Body of pancreas (tissue), 4 donors: Measurements from ENCODE around the gene WDR49. TPM values are rescaled to one million over a fixed set of nuclear protein-coding genes. Genes with fewer than 3 reads are reported as not detected.

Source experiments
- ATAC-seq: fragments of 150-250 bp; one replicate; pipeline ENCODE4 v1.9.1; 2016
- DNase-seq, 4 donors: peaks; one replicate each; pipeline ENCODE4 v3.0.0-alpha.2; 2019
- H3K27ac ChIP-seq, 4 donors: fragments of 200-600 bp; sonication (generic); 1 replicate in 3 of 4; 2 replicates in 1 of 4; pipeline versions ENCODE4 v1.5.1 to v1.6.1; 2016 to 2019; ENCODE audit warnings: mild to moderate bottlenecking in 1 of 4, mixed read lengths in 1 of 4, moderate library complexity in 1 of 4
- H3K27me3 ChIP-seq, 2 donors: fragments of 200-600 bp; sonication (generic); one replicate each; pipeline ENCODE4 v1.6.0; 2016; ENCODE audit warnings: mild to moderate bottlenecking in 1 of 2
- H3K36me3 ChIP-seq, 2 donors: fragments of 200-600 bp; sonication (generic); replicated peaks in 1 of 2; 2 replicates each; pipeline ENCODE4 v1.5.1; 2016; ENCODE audit warnings: low read depth in 2 of 2; ENCODE audit not compliant: insufficient read depth in 1 of 2
- H3K4me1 ChIP-seq: fragments of 200-600 bp; sonication (generic); one replicate; pipeline ENCODE4 v1.6.0; 2016
- H3K4me3 ChIP-seq, 2 donors: fragments of 200-600 bp; sonication (generic); 1 replicate in 1 of 2; 2 replicates in 1 of 2; pipeline ENCODE4 v1.5.1; 2016 to 2019
- H3K9me3 ChIP-seq, 3 donors: fragments of 200-600 bp; sonication (generic); 1 replicate in 2 of 3; 2 replicates in 1 of 3; pipeline ENCODE4 v1.5.1; 2016
- POLR2A ChIP-seq, 3 donors: fragments of 450-650 bp; IDR thresholded peaks; one replicate each; pipeline ENCODE4 v1.6.1; 2016; ENCODE audit warnings: antibody characterized with exemption in 3 of 3, mild to moderate bottlenecking in 2 of 3
- WGBS, 2 donors: methylation state at CpG; one replicate each; pipeline ENCODE4 v1.1.5; 2017; 5-methylcytosine and 5-hydroxymethylcytosine counted together
- intact Hi-C: fragments of 100-400 bp; cut with DNase I; formaldehyde crosslinking; loops from one replicate; pipeline ENCODE4 v1.15.1; 2023
- total RNA-seq, 2 donors: library from RNA; depleted of rRNA; stranded (reverse); fragments of >200 nt; gene quantifications; one replicate each; pipeline ENCODE4 v1.1.0, GENCODE V29; 2016
- TF ChIP-seq, protein P1 (sequence below), 7 experiments: fragments of 450-650 bp in 4 of 7; fragments of 200-600 bp in 3 of 7; sonication (generic) in 3 of 7; IDR thresholded peaks; one replicate each; pipeline ENCODE4 v1.5.1; 2016 to 2019; ENCODE audit warnings: antibody characterized with exemption in 7 of 7

Gene WDR49
- total RNA-seq, result 1 to 10 TPM in 1 of 2 donors, under 1 TPM in 1; 0.78 to 2.3 TPM

DNA sequence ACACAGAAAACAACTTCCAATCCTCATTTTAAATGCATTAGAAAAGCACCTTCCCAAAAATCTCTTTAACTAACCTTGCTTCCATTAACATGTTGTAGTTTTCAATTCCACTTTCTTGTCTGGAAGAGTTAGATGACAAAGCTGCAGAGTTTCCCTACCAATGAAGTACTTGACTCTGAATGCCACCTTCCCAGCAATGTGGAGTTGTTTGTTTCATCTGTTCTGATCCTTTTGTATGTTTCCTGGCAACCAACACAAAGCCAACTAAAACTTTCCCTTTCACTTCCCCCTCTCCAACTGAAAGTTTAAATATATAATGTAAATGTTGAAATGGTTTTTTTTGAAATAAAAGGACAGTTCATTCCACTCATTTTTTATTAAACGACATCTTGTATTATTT is at the start of gene WDR49:
Gene WDR49, minus strand, starts transcription at position 183 of the 400 bp plus-strand sequence. CDS start 517 bp downstream, outside the sequence.
- no peaks in the 10 kb centered on the region for H3K4me1 ChIP-seq
- 52 to 81% methylated on average over 1 of the region's 1 CpG for WGBS, 2 donors
- no peaks in the 10 kb centered on the region for H3K27me3 ChIP-seq
- DNase-seq, result peak in 2 of 4 donors; percentile 5 to 33
- intact Hi-C loops, result no loop called here
- no peaks in the 10 kb centered on the region for H3K36me3 ChIP-seq
- ATAC-seq, result peak; percentile 53
- no peak within 1 kb of the TSS for H3K4me3 ChIP-seq
- no peaks in the 10 kb centered on the region for H3K9me3 ChIP-seq
- no peak within 1 kb of the TSS for H3K27ac ChIP-seq
- TF ChIP-seq POLR2A (IDR thresholded peaks at IDR 0.05), result no peak
- TF ChIP-seq, protein P1, sequence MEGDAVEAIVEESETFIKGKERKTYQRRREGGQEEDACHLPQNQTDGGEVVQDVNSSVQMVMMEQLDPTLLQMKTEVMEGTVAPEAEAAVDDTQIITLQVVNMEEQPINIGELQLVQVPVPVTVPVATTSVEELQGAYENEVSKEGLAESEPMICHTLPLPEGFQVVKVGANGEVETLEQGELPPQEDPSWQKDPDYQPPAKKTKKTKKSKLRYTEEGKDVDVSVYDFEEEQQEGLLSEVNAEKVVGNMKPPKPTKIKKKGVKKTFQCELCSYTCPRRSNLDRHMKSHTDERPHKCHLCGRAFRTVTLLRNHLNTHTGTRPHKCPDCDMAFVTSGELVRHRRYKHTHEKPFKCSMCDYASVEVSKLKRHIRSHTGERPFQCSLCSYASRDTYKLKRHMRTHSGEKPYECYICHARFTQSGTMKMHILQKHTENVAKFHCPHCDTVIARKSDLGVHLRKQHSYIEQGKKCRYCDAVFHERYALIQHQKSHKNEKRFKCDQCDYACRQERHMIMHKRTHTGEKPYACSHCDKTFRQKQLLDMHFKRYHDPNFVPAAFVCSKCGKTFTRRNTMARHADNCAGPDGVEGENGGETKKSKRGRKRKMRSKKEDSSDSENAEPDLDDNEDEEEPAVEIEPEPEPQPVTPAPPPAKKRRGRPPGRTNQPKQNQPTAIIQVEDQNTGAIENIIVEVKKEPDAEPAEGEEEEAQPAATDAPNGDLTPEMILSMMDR (IDR thresholded peaks at IDR 0.05), result no peak

- 96 to 100% methylated on average over 2 of the region's 2 CpGs for WGBS, 2 donors
- no peak for DNase-seq
- Histone ChIP-seq H3K9me3 (no peaks in the 10 kb centered on the region), H3K36me3 (peaks cover 0 to 1% of the 10 kb centered on the region in 2 donors), H3K27me3 (no peaks in the 10 kb centered on the region), H3K27ac (no peak overlapping the region), H3K4me3 (no peak overlapping the region), H3K4me1 (peaks cover 10% of the 10 kb centered on the region)
- ATAC-seq, result no peak
- TF ChIP-seq, protein P1 (IDR thresholded peaks at IDR 0.05), result no peak
- intact Hi-C loops, result no loop called here
Observed at GRCh38 chr3:167700926-167701325, 47.2 kb upstream of the WDR49 start.

- Histone ChIP-seq H3K36me3 (peaks cover 0 to 5% of the 10 kb centered on the region in 2 donors), H3K9me3 (no peaks in the 10 kb centered on the region), H3K27me3 (no peaks in the 10 kb centered on the region), H3K4me3 (no peak overlapping the region), H3K4me1 (peaks cover 7% of the 10 kb centered on the region), H3K27ac (no peak overlapping the region)
- ATAC-seq (no peak), DNase-seq (no peak)
- intact Hi-C loops, result no loop called here
- TF ChIP-seq, protein P1 (IDR thresholded peaks at IDR 0.05), result no peak
- no peak for TF ChIP-seq POLR2A (IDR thresholded peaks at IDR 0.05)
- WGBS, 2 donors, result 90 to 94% methylated on average over 4 of the region's 4 CpGs
Observed at GRCh38 chr3:167700046-167700445, 46.3 kb upstream of the WDR49 start.

DNA sequence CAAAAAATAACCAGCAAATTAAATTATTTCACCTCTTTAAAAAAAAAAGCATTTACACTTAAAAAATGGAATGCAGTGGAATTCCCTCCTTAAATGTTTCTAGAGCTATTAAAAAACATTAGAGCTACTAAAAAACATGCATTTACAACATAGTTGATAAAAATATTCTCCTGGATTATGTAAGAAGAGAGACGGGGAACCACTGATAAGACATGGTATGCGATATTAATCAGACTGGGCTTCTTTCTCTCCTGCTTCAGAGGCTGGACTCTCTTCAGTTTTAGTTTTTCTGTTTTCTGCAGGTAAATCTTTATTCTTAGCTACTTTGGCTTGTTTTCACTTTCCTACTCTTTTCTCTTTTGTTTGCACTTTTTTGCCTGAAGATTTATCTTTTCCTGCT is 40.4 kb upstream of the WDR49 start:
- TF ChIP-seq, protein P1 (IDR thresholded peaks at IDR 0.05), result no peak
- no peak for TF ChIP-seq POLR2A (IDR thresholded peaks at IDR 0.05)
- no peaks in the 10 kb centered on the region for H3K27me3 ChIP-seq
- no peaks in the 10 kb centered on the region for H3K9me3 ChIP-seq
- peaks cover 7% of the 10 kb centered on the region for H3K4me1 ChIP-seq
- no peak overlapping the region for H3K4me3 ChIP-seq
- intact Hi-C loops, result loop anchor here (10.0 kb wide), 1 partner anchor 289 kb away; no protein-coding TSS in a partner anchor
- H3K27ac ChIP-seq, result no peak overlapping the region
- peaks cover 0 to 8% of the 10 kb centered on the region in 2 donors for H3K36me3 ChIP-seq
- WGBS, 2 donors, result 75 to 80% methylated on average over 2 of the region's 2 CpGs
- no peak for DNase-seq
- ATAC-seq, result no peak

- Histone ChIP-seq H3K4me3 (no peak overlapping the region), H3K27me3 (no peaks in the 10 kb centered on the region), H3K9me3 (no peaks in the 10 kb centered on the region), H3K36me3 (peaks cover 0 to 8% of the 10 kb centered on the region in 2 donors), H3K27ac (no peak overlapping the region), H3K4me1 (peaks cover 3% of the 10 kb centered on the region)
- 62 to 64% methylated on average over 3 of the region's 3 CpGs for WGBS, 2 donors
- intact Hi-C loops, result loop anchor here (10.0 kb wide), 1 partner anchor 287 kb away; no protein-coding TSS in a partner anchor
- ATAC-seq, result no peak
- TF ChIP-seq, protein P1 (IDR thresholded peaks at IDR 0.05), result no peak
- no peak for TF ChIP-seq POLR2A (IDR thresholded peaks at IDR 0.05)
- no peak for DNase-seq
Observed at GRCh38 chr3:167691366-167691765, 37.6 kb upstream of the WDR49 start.
